ENCODE measurements around the gene MECR. TPM values are rescaled to one million over a fixed set of nuclear protein-coding genes. Genes with fewer than 3 reads are reported as not detected.
"Not testable (repeated sequence)": the region's sequence is repeated elsewhere in the genome, so short reads cannot be mapped to it uniquely, and the experiment has no call there.

MECR gene
- total and polyA plus RNA-seq, 4 experiments from 2014 or later, result 12.0 to 17.1 (median 14.2) TPM

- H3K9me3 ChIP-seq (ENCODE audit: control insufficient read depth in 1 of 2, low read length in 2 of 2), result no peaks in the 10 kb centered on the region
- H3K4me1 ChIP-seq (ENCODE audit: insufficient read depth, low read length), result peaks cover under 1% of the 10 kb centered on the region
- Mint-ChIP-seq H3K27me3 (no peaks in the 10 kb centered on the region), H3K27ac (peak overlapping the region in 1 of 7 donors; percentile 73), H3K36me3 (peaks cover 0 to 7% of the 10 kb centered on the region in 2 donors), H3K4me1 (peaks cover 0 to 2% (median under 1%) of the 10 kb centered on the region in 4 donors), H3K4me3 (no peak overlapping the region), H3K9me3 (no peaks in the 10 kb centered on the region)
- intact Hi-C loops (cut with micrococcal nuclease), result no loop called here
- no peaks in the 10 kb centered on the region for H3K27me3 ChIP-seq (ENCODE audit: insufficient read depth, low read length)
- ChIA-PET CTCF (ENCODE audit: partially characterized antibody) (no interaction called here), POLR2A (ENCODE audit: partially characterized antibody) (no interaction called here)
- H3K27ac ChIP-seq (ENCODE audit: low read depth, low read length), result no peak overlapping the region
- H3K36me3 ChIP-seq (ENCODE audit: insufficient read depth, low read length), result no peaks in the 10 kb centered on the region
- DNase-seq, result no peak
- H3K4me3 ChIP-seq (ENCODE audit: low read length in 2 of 2), result no peak overlapping the region
Observed at GRCh38 chr1:29224356-29224837, 6.3 kb downstream of the MECR start.

GRCh38 chr1:29223521-29223920 lies 7.2 kb downstream of the MECR start:
- Histone ChIP-seq H3K4me3 (ENCODE audit: low read length in 2 of 2) (no peak overlapping the region), H3K4me1 (ENCODE audit: insufficient read depth, low read length) (no peaks in the 10 kb centered on the region), H3K36me3 (ENCODE audit: insufficient read depth, low read length) (no peaks in the 10 kb centered on the region), H3K27me3 (ENCODE audit: insufficient read depth, low read length) (no peaks in the 10 kb centered on the region), H3K27ac (ENCODE audit: low read depth, low read length) (no peak overlapping the region), H3K9me3 (ENCODE audit: control insufficient read depth in 1 of 2, low read length in 2 of 2) (no peaks in the 10 kb centered on the region)
- CTCF ChIA-PET (ENCODE audit: partially characterized antibody), result no interaction called here
- no peak for DNase-seq
- Mint-ChIP-seq H3K9me3 (no peaks in the 10 kb centered on the region), H3K27me3 (no peaks in the 10 kb centered on the region), H3K36me3 (peaks cover 0 to 7% of the 10 kb centered on the region in 2 donors), H3K4me3 (no peak overlapping the region), H3K4me1 (peaks cover 0 to 1% (median 0%) of the 10 kb centered on the region in 4 donors), H3K27ac (no peak overlapping the region)
- intact Hi-C loops (cut with micrococcal nuclease), result no loop called here
- POLR2A ChIA-PET (ENCODE audit: partially characterized antibody), result no interaction called here

- CTCF ChIA-PET (ENCODE audit: partially characterized antibody), result no interaction called here
- no peaks in the 10 kb centered on the region for H3K9me3 Mint-ChIP-seq
- H3K27me3 Mint-ChIP-seq, result no peaks in the 10 kb centered on the region
- H3K4me1 Mint-ChIP-seq, result peaks cover 0 to 1% (median 0%) of the 10 kb centered on the region in 4 donors
- intact Hi-C loops (cut with micrococcal nuclease), result no loop called here
- no peaks in the 10 kb centered on the region for H3K27me3 ChIP-seq (ENCODE audit: insufficient read depth, low read length)
- H3K9me3 ChIP-seq (ENCODE audit: control insufficient read depth in 1 of 2, low read length in 2 of 2), result no peaks in the 10 kb centered on the region
- no peak overlapping the region for H3K27ac Mint-ChIP-seq
- H3K4me3 Mint-ChIP-seq, result no peak overlapping the region
- no peak overlapping the region for H3K27ac ChIP-seq (ENCODE audit: low read depth, low read length)
- no peaks in the 10 kb centered on the region for H3K36me3 ChIP-seq (ENCODE audit: insufficient read depth, low read length)
- peaks cover 0 to 7% of the 10 kb centered on the region in 2 donors for H3K36me3 Mint-ChIP-seq
- DNase-seq, result no peak
- no peak overlapping the region for H3K4me3 ChIP-seq (ENCODE audit: low read length in 2 of 2)
- no peaks in the 10 kb centered on the region for H3K4me1 ChIP-seq (ENCODE audit: insufficient read depth, low read length)
- POLR2A ChIA-PET (ENCODE audit: partially characterized antibody), result no interaction called here
Observed at GRCh38 chr1:29222686-29223085, 8.0 kb downstream of the MECR start.

GRCh38 chr1:29222260-29222659 lies 8.5 kb downstream of the MECR start:
- H3K4me3 ChIP-seq (ENCODE audit: low read length in 2 of 2); H3K4me1 ChIP-seq (ENCODE audit: insufficient read depth, low read length); H3K9me3 ChIP-seq (ENCODE audit: control insufficient read depth in 1 of 2, low read length in 2 of 2); H3K4me1 Mint-ChIP-seq; CTCF ChIA-PET (ENCODE audit: partially characterized antibody); H3K27ac Mint-ChIP-seq; H3K9me3 Mint-ChIP-seq; H3K36me3 Mint-ChIP-seq; DNase-seq; H3K4me3 Mint-ChIP-seq; H3K36me3 ChIP-seq (ENCODE audit: insufficient read depth, low read length); H3K27me3 ChIP-seq (ENCODE audit: insufficient read depth, low read length); intact Hi-C loops (cut with micrococcal nuclease); POLR2A ChIA-PET (ENCODE audit: partially characterized antibody); H3K27ac ChIP-seq (ENCODE audit: low read depth, low read length); H3K27me3 Mint-ChIP-seq: not testable (repeated sequence)

- Histone ChIP-seq H3K4me3 (ENCODE audit: low read length in 2 of 2) (no peak overlapping the region), H3K4me1 (ENCODE audit: insufficient read depth, low read length) (no peaks in the 10 kb centered on the region), H3K36me3 (ENCODE audit: insufficient read depth, low read length) (no peaks in the 10 kb centered on the region), H3K27ac (ENCODE audit: low read depth, low read length) (no peak overlapping the region), H3K27me3 (ENCODE audit: insufficient read depth, low read length) (no peaks in the 10 kb centered on the region), H3K9me3 (ENCODE audit: control insufficient read depth in 1 of 2, low read length in 2 of 2) (no peaks in the 10 kb centered on the region)
- Mint-ChIP-seq H3K4me1 (peaks cover 0 to 1% (median 0%) of the 10 kb centered on the region in 4 donors), H3K27ac (peak overlapping the region in 1 of 7 donors; percentile 19), H3K4me3 (no peak overlapping the region), H3K36me3 (peaks cover 4 to 10% of the 10 kb centered on the region in 2 donors), H3K9me3 (no peaks in the 10 kb centered on the region), H3K27me3 (no peaks in the 10 kb centered on the region)
- no peak for DNase-seq
- ChIA-PET CTCF (ENCODE audit: partially characterized antibody) (no interaction called here), POLR2A (ENCODE audit: partially characterized antibody) (no interaction called here)
- intact Hi-C loops (cut with micrococcal nuclease), result no loop called here
Observed at GRCh38 chr1:29221296-29221695, 9.4 kb downstream of the MECR start.

GRCh38 chr1:29218223-29218622 lies 12.5 kb downstream of the MECR start:
- no peaks in the 10 kb centered on the region for H3K9me3 ChIP-seq (ENCODE audit: control insufficient read depth in 1 of 2, low read length in 2 of 2)
- no peak overlapping the region for H3K27ac ChIP-seq (ENCODE audit: low read depth, low read length)
- CTCF ChIA-PET (ENCODE audit: partially characterized antibody), result interaction anchor here (1.4 kb wide), 1 partner anchor 16 kb away, joined by 4 read pairs; no protein-coding TSS in a partner anchor
- no peaks in the 10 kb centered on the region for H3K27me3 Mint-ChIP-seq
- H3K4me3 ChIP-seq (ENCODE audit: low read length in 2 of 2), result no peak overlapping the region
- peaks cover 22 to 25% of the 10 kb centered on the region in 2 donors for H3K36me3 Mint-ChIP-seq
- no peaks in the 10 kb centered on the region for H3K27me3 ChIP-seq (ENCODE audit: insufficient read depth, low read length)
- POLR2A ChIA-PET (ENCODE audit: partially characterized antibody), result no interaction called here
- no peak overlapping the region for H3K27ac Mint-ChIP-seq
- H3K4me1 Mint-ChIP-seq, result peaks cover 0 to 2% (median 0%) of the 10 kb centered on the region in 4 donors
- DNase-seq, result no peak
- H3K4me3 Mint-ChIP-seq, result no peak overlapping the region
- no peaks in the 10 kb centered on the region for H3K4me1 ChIP-seq (ENCODE audit: insufficient read depth, low read length)
- no peaks in the 10 kb centered on the region for H3K9me3 Mint-ChIP-seq
- no peaks in the 10 kb centered on the region for H3K36me3 ChIP-seq (ENCODE audit: insufficient read depth, low read length)
- intact Hi-C loops (cut with micrococcal nuclease), result no loop called here

- intact Hi-C loops (cut with micrococcal nuclease), result no loop called here
- POLR2A ChIA-PET (ENCODE audit: partially characterized antibody), result no interaction called here
- Mint-ChIP-seq H3K4me3 (no peak overlapping the region), H3K36me3 (peaks cover 26 to 31% of the 10 kb centered on the region in 2 donors), H3K27me3 (no peaks in the 10 kb centered on the region), H3K4me1 (peaks cover 0 to 2% (median 0%) of the 10 kb centered on the region in 4 donors), H3K9me3 (no peaks in the 10 kb centered on the region), H3K27ac (no peak overlapping the region)
- Histone ChIP-seq H3K4me3 (ENCODE audit: low read length in 2 of 2) (no peak overlapping the region), H3K36me3 (ENCODE audit: insufficient read depth, low read length) (no peaks in the 10 kb centered on the region), H3K9me3 (ENCODE audit: control insufficient read depth in 1 of 2, low read length in 2 of 2) (no peaks in the 10 kb centered on the region), H3K27me3 (ENCODE audit: insufficient read depth, low read length) (no peaks in the 10 kb centered on the region), H3K27ac (ENCODE audit: low read depth, low read length) (no peak overlapping the region), H3K4me1 (ENCODE audit: insufficient read depth, low read length) (no peaks in the 10 kb centered on the region)
- CTCF ChIA-PET (ENCODE audit: partially characterized antibody), result interaction anchor here (1.4 kb wide), 1 partner anchor 16 kb away, joined by 4 read pairs; no protein-coding TSS in a partner anchor
- no peak for DNase-seq
Observed at GRCh38 chr1:29217633-29218032, 13.1 kb downstream of the MECR start.

GRCh38 chr1:29213055-29213454 lies 17.7 kb downstream of the MECR start:
- ChIA-PET POLR2A (ENCODE audit: partially characterized antibody) (no interaction called here), CTCF (ENCODE audit: partially characterized antibody) (no interaction called here)
- intact Hi-C loops (cut with micrococcal nuclease), result no loop called here
- no peak overlapping the region for H3K4me3 Mint-ChIP-seq
- no peaks in the 10 kb centered on the region for H3K9me3 ChIP-seq (ENCODE audit: control insufficient read depth in 1 of 2, low read length in 2 of 2)
- H3K27me3 Mint-ChIP-seq, result no peaks in the 10 kb centered on the region
- peak overlapping the region in 1 of 7 donors; percentile 80 for H3K27ac Mint-ChIP-seq
- DNase-seq, result no peak
- H3K36me3 Mint-ChIP-seq, result peaks cover 29 to 52% of the 10 kb centered on the region in 2 donors
- H3K27me3 ChIP-seq (ENCODE audit: insufficient read depth, low read length), result no peaks in the 10 kb centered on the region
- H3K27ac ChIP-seq (ENCODE audit: low read depth, low read length), result no peak overlapping the region
- H3K4me1 ChIP-seq (ENCODE audit: insufficient read depth, low read length), result no peaks in the 10 kb centered on the region
- peaks cover 0 to 1% (median 0%) of the 10 kb centered on the region in 4 donors for H3K4me1 Mint-ChIP-seq
- H3K4me3 ChIP-seq (ENCODE audit: low read length in 2 of 2), result no peak overlapping the region
- no peaks in the 10 kb centered on the region for H3K36me3 ChIP-seq (ENCODE audit: insufficient read depth, low read length)
- no peaks in the 10 kb centered on the region for H3K9me3 Mint-ChIP-seq
